CD4-positive, alpha-beta T cell (primary cell): Measurements from ENCODE around the gene CEMIP2. TPM values are rescaled to one million over a fixed set of nuclear protein-coding genes. Genes with fewer than 3 reads are reported as not detected.

Source experiments
- ATAC-seq: fragments of 200-7000 bp; cut with Tn5 transposase; one replicate; pipeline ENCODE4 v1.10.0; 2022; ENCODE audit warnings: mild to moderate bottlenecking; ENCODE audit not compliant: poor library complexity
- CTCF ChIA-PET: fragments of 350-600 bp; sonication (Branson Sonifier 250); formaldehyde crosslinking; loops from one replicate; lab custom pipeline; 2021; ENCODE audit warnings: antibody characterized with exemption, inconsistent platforms; lab: Charles Lee
- POLR2A ChIA-PET: fragments of 350-600 bp; sonication (Branson Sonifier 250); formaldehyde crosslinking; loops from one replicate; lab custom pipeline; 2021; ENCODE audit warnings: antibody characterized with exemption, inconsistent platforms; lab: Charles Lee
- DNase-seq, 14 experiments: peaks; one replicate each; pipeline ENCODE4 v3.0.0-alpha.2; 2013 to 2020; ENCODE audit warnings: mixed read lengths in 2 of 14
- H3K27ac ChIP-seq, 2 donors: one replicate each; pipeline versions ENCODE4 v1.5.1 to v1.7.0; 2013; ENCODE audit warnings: low read length in 2 of 2, low read depth in 1 of 2, mild to moderate bottlenecking in 1 of 2
- H3K27me3 ChIP-seq, 2 experiments: 1 replicate in 1 of 2; 2 replicates in 1 of 2; pipeline versions ENCODE4 v1.6.1 to v1.7.0; 2013; ENCODE audit warnings: low read length in 2 of 2, control low read depth in 1 of 2, mild to moderate bottlenecking in 1 of 2, moderate library complexity in 1 of 2; ENCODE audit not compliant: insufficient read depth in 2 of 2, control insufficient read depth in 1 of 2
- H3K36me3 ChIP-seq: one replicate; pipeline ENCODE4 v1.6.1; 2013; ENCODE audit warnings: low read length, control low read depth; ENCODE audit not compliant: insufficient read depth
- H3K4me1 ChIP-seq: one replicate; pipeline ENCODE4 v1.6.1; 2013; ENCODE audit warnings: low read length, control low read depth; ENCODE audit not compliant: insufficient read depth
- H3K4me3 ChIP-seq: one replicate; pipeline ENCODE4 v1.5.1; 2013; ENCODE audit warnings: mild to moderate bottlenecking, low read length, moderate library complexity
- H3K9me3 ChIP-seq, 2 experiments: 1 replicate in 1 of 2; 2 replicates in 1 of 2; pipeline versions ENCODE4 v1.6.1 to v1.7.0; 2013; ENCODE audit warnings: low read length in 2 of 2, mild to moderate bottlenecking in 2 of 2, control low read depth in 1 of 2, moderate library complexity in 1 of 2; ENCODE audit not compliant: control insufficient read depth in 1 of 2, insufficient read depth in 1 of 2
- H3K27ac Mint-ChIP-seq: one replicate; pipeline ENCODE4 v1.8.0; 2020; ENCODE audit warnings: mixed read lengths
- H3K27me3 Mint-ChIP-seq: one replicate; pipeline ENCODE4 v1.8.0; 2021; ENCODE audit warnings: mixed read lengths
- H3K36me3 Mint-ChIP-seq: one replicate; pipeline ENCODE4 v1.8.0; 2021; ENCODE audit warnings: low read depth, mixed read lengths
- H3K4me1 Mint-ChIP-seq: one replicate; pipeline ENCODE4 v1.8.0; 2021; ENCODE audit warnings: low read depth, mixed read lengths
- H3K4me3 Mint-ChIP-seq: one replicate; pipeline ENCODE4 v1.8.0; 2020; ENCODE audit warnings: mild to moderate bottlenecking, mixed read lengths
- H3K9me3 Mint-ChIP-seq: one replicate; pipeline ENCODE4 v1.8.0; 2020; ENCODE audit warnings: mixed read lengths
- intact Hi-C, 2 experiments: fragments of 100-400 bp; cut with DNase I in 1 of 2; cut with micrococcal nuclease in 1 of 2; formaldehyde crosslinking; loops; one replicate each; pipeline versions ENCODE4 v1.15.1 to v1.9.0; 2023 to 2025; cut with DNase I, micrococcal nuclease
- total RNA-seq, 174 experiments: library from RNA in 2 of 174; stranded (reverse) in 2 of 174; gene quantifications; one replicate each; pipeline ENCODE4 v1.2.3 and lab custom pipeline; 2021 to 2026
- TF ChIP-seq, protein P1 (sequence below): fragments of 200-600 bp; IDR thresholded peaks from one replicate; pipeline ENCODE4 v1.8.0; 2022; ENCODE audit warnings: antibody characterized with exemption, mild to moderate bottlenecking

CEMIP2 gene
- total RNA-seq, 2 experiments from 2014 or later = 301 to 305 TPM

DNA sequence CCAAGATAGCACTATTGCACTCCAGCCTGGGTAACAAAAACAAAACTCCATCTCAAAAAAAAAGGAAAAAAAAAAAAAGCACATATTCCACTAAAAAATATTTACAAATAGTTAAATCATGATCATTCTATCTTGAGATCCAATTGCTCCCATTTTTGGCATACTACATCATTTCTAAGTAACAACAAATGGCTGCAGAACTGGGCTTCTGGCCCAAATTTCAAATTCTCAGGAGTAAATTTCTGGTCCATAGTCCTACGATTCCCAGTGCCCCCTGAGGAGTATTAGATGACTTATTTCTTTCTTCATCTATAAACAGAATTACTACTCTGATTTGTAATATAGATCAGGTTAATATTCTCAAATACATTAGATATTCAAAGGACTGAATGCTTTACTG lies 62.1 kb downstream of the CEMIP2 start:
- ATAC-seq = no peak
- no peak overlapping the region for H3K27ac Mint-ChIP-seq
- Histone ChIP-seq H3K27me3 (no peaks in the 10 kb centered on the region), H3K27ac (no peak overlapping the region), H3K4me3 (no peak overlapping the region), H3K4me1 (no peaks in the 10 kb centered on the region), H3K9me3 (no peaks in the 10 kb centered on the region), H3K36me3 (peaks cover 61% of the 10 kb centered on the region)
- H3K27me3 Mint-ChIP-seq = no peaks in the 10 kb centered on the region
- POLR2A ChIA-PET = no interaction called here
- intact Hi-C loops = no loop called here
- no peak for DNase-seq
- TF ChIP-seq, protein P1, sequence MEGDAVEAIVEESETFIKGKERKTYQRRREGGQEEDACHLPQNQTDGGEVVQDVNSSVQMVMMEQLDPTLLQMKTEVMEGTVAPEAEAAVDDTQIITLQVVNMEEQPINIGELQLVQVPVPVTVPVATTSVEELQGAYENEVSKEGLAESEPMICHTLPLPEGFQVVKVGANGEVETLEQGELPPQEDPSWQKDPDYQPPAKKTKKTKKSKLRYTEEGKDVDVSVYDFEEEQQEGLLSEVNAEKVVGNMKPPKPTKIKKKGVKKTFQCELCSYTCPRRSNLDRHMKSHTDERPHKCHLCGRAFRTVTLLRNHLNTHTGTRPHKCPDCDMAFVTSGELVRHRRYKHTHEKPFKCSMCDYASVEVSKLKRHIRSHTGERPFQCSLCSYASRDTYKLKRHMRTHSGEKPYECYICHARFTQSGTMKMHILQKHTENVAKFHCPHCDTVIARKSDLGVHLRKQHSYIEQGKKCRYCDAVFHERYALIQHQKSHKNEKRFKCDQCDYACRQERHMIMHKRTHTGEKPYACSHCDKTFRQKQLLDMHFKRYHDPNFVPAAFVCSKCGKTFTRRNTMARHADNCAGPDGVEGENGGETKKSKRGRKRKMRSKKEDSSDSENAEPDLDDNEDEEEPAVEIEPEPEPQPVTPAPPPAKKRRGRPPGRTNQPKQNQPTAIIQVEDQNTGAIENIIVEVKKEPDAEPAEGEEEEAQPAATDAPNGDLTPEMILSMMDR = no peak
- H3K36me3 Mint-ChIP-seq = peaks cover 90% of the 10 kb centered on the region
- H3K4me1 Mint-ChIP-seq = peaks cover 20% of the 10 kb centered on the region
- CTCF ChIA-PET = no interaction called here
- no peak overlapping the region for H3K4me3 Mint-ChIP-seq
- no peaks in the 10 kb centered on the region for H3K9me3 Mint-ChIP-seq

DNA sequence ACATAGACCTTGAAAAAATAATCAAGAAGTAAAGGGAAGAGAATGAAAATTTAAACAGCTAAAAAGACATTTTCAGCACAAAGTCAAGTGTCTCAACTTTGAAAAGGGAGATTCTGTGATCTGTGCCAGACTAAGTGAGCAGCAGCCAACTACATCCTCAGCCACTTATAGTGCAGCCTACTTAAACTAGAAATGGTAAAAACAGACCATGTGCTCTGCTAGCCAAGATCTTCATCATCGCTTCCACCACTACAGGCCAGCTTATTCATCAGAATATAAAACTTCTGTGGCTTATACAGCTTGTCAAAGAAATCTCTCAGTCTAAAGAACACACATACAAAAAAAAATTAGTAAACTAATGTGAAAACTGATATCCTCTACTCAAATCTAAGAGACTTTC lies 63.5 kb downstream of the CEMIP2 start:
- no peak overlapping the region for H3K4me3 Mint-ChIP-seq
- ChIA-PET CTCF (interaction anchor here (0.8 kb wide), 1 partner anchor 64 kb away, joined by 3 read pairs; no protein-coding TSS in a partner anchor), POLR2A (no interaction called here)
- H3K27ac Mint-ChIP-seq = no peak overlapping the region
- no peaks in the 10 kb centered on the region for H3K4me1 ChIP-seq
- peaks cover 8% of the 10 kb centered on the region for H3K4me1 Mint-ChIP-seq
- H3K9me3 ChIP-seq = no peaks in the 10 kb centered on the region
- H3K27me3 Mint-ChIP-seq = no peaks in the 10 kb centered on the region
- no peaks in the 10 kb centered on the region for H3K27me3 ChIP-seq
- H3K27ac ChIP-seq = no peak overlapping the region
- peaks cover 61% of the 10 kb centered on the region for H3K36me3 ChIP-seq
- ATAC-seq (no peak), DNase-seq (no peak)
- TF ChIP-seq, protein P1 = no peak
- no peak overlapping the region for H3K4me3 ChIP-seq
- no peaks in the 10 kb centered on the region for H3K9me3 Mint-ChIP-seq
- H3K36me3 Mint-ChIP-seq = peaks cover 90% of the 10 kb centered on the region
- intact Hi-C loops = no loop called here

DNA sequence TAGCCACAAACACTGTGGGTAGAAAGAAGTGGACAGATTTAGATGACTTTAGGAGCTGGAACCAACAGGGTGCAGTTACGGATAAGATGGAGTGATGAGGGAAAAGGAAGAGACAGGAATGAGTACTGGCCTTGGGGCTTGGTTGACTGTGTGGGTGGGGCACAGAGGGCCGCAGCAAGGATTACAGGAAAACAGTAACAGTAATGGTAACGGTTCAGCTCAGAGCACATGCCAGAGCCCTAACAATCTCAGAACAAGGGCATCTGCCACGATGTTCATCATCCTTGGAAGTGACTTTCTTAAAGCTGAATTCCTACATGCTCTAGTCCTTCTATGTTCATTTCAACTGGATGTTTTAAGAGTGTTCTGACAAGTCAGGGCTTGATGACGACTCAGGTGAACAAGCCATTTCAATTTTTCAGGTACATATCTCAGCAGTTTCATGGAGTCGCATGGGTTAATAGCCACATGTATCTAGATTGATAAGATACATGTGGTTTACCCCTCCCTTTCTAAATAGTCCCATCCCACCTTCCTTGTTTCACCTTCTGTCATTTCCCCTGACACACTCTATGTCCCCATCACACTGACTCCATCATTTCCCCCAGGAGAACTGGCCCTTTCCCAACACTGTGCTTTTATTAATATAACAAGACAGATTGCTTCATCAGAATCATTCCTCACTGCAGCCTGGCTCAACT lies 65.0 kb downstream of the CEMIP2 start:
- POLR2A ChIA-PET = no interaction called here
- DNase-seq (no peak), ATAC-seq (no peak)
- H3K36me3 ChIP-seq = peaks cover 58% of the 10 kb centered on the region
- H3K27ac ChIP-seq = no peak overlapping the region
- intact Hi-C loops = no loop called here
- H3K4me3 ChIP-seq = no peak overlapping the region
- H3K27me3 Mint-ChIP-seq = no peaks in the 10 kb centered on the region
- H3K9me3 ChIP-seq = no peaks in the 10 kb centered on the region
- H3K4me1 Mint-ChIP-seq = peaks cover 8% of the 10 kb centered on the region
- peak overlapping the region; percentile 5 for H3K27ac Mint-ChIP-seq
- CTCF ChIA-PET = no interaction called here
- H3K4me3 Mint-ChIP-seq = no peak overlapping the region
- no peaks in the 10 kb centered on the region for H3K9me3 Mint-ChIP-seq
- no peaks in the 10 kb centered on the region for H3K27me3 ChIP-seq
- no peaks in the 10 kb centered on the region for H3K4me1 ChIP-seq
- TF ChIP-seq, protein P1 = no peak
- peaks cover 92% of the 10 kb centered on the region for H3K36me3 Mint-ChIP-seq
